Progenitor cell of endocrine pancreas (in vitro differentiated cells): Measurements from ENCODE around the gene SLC3A2. TPM values are rescaled to one million over a fixed set of nuclear protein-coding genes. Genes with fewer than 3 reads are reported as not detected.
A peak's percentile ranks its signal among the peaks of the same experiment; 100 is the strongest.

Source experiments
- DNase-seq: peaks from one replicate; pipeline ENCODE4 v3.0.0; 2021; ENCODE audit warnings: low spot score; ENCODE audit not compliant: unreplicated experiment
- H3K27ac Mint-ChIP-seq: 2 replicates; pipeline ENCODE4 v1.8.0; 2021; ENCODE audit warnings: mild to moderate bottlenecking, moderate library complexity, mixed read lengths
- H3K27me3 Mint-ChIP-seq: 2 replicates; pipeline ENCODE4 v1.8.0; 2021; ENCODE audit warnings: mixed read lengths
- H3K36me3 Mint-ChIP-seq: 2 replicates; pipeline ENCODE4 v1.8.0; 2022; ENCODE audit warnings: mixed read lengths; ENCODE audit not compliant: insufficient read depth
- H3K4me1 Mint-ChIP-seq: 2 replicates; pipeline ENCODE4 v1.8.0; 2021; ENCODE audit warnings: low read depth, mixed read lengths
- H3K4me3 Mint-ChIP-seq: 2 replicates; pipeline ENCODE4 v1.8.0; 2021; ENCODE audit warnings: low read depth, mild to moderate bottlenecking, moderate library complexity, mixed read lengths
- H3K9me3 Mint-ChIP-seq: 2 replicates; pipeline ENCODE4 v1.8.0; 2021; ENCODE audit warnings: low read depth, mixed read lengths
- CTCF ChIP-seq: fragments of 200-600 bp; sonication (generic); IDR thresholded peaks from one replicate; pipeline ENCODE4 v1.5.0; 2021; ENCODE audit warnings: antibody characterized with exemption, mild to moderate bottlenecking; ENCODE audit not compliant: unreplicated experiment
- total RNA-seq: library from RNA; stranded (reverse); gene quantifications from 2 replicates; pipeline ENCODE4 v1.2.1, GENCODE V29; 2021

The SLC3A2 gene
- total RNA-seq, 1 donor from 2014 or later, result 140 TPM

GRCh38 chr11:62919898-62920640, 39.4 kb downstream of the SLC3A2 start:
- Mint-ChIP-seq H3K4me3 (no peak overlapping the region), H3K9me3 (no peaks in the 10 kb centered on the region), H3K27ac (no peak overlapping the region), H3K36me3 (no peaks in the 10 kb centered on the region), H3K27me3 (peaks cover 59% of the 10 kb centered on the region), H3K4me1 (peaks cover 23% of the 10 kb centered on the region)
- no peak for TF ChIP-seq CTCF
- no peak for DNase-seq

GRCh38 chr11:62921201-62921572, 40.5 kb downstream of the SLC3A2 start, which contains the start of gene CHRM1:
TSS of gene CHRM1 (minus strand) at chr11:62921363. CDS start at chr11:62911100, 10,263 bp downstream.
- DNase-seq, result no peak
- no peak for TF ChIP-seq CTCF
- H3K4me3 Mint-ChIP-seq, result no peak within 1 kb of the TSS
- no peaks in the 10 kb centered on the region for H3K36me3 Mint-ChIP-seq
- no peak within 1 kb of the TSS for H3K27ac Mint-ChIP-seq
- H3K27me3 Mint-ChIP-seq, result peaks cover 68% of the 10 kb centered on the region
- peaks cover 27% of the 10 kb centered on the region for H3K4me1 Mint-ChIP-seq
- H3K9me3 Mint-ChIP-seq, result no peaks in the 10 kb centered on the region

GRCh38 chr11:62921573-62922188, 41.0 kb downstream of the SLC3A2 start:
- no peak for TF ChIP-seq CTCF
- H3K4me3 Mint-ChIP-seq, result no peak overlapping the region
- H3K4me1 Mint-ChIP-seq, result peaks cover 30% of the 10 kb centered on the region
- no peak for DNase-seq
- no peak overlapping the region for H3K27ac Mint-ChIP-seq
- peaks cover 67% of the 10 kb centered on the region for H3K27me3 Mint-ChIP-seq
- H3K9me3 Mint-ChIP-seq, result no peaks in the 10 kb centered on the region
- H3K36me3 Mint-ChIP-seq, result no peaks in the 10 kb centered on the region

GRCh38 chr11:62922189-62922589, 41.5 kb downstream of the SLC3A2 start:
- peak overlapping the region; percentile 79 for H3K27ac Mint-ChIP-seq
- TF ChIP-seq CTCF, result no peak
- H3K4me1 Mint-ChIP-seq, result peaks cover 31% of the 10 kb centered on the region
- H3K9me3 Mint-ChIP-seq, result no peaks in the 10 kb centered on the region
- no peak for DNase-seq
- H3K36me3 Mint-ChIP-seq, result no peaks in the 10 kb centered on the region
- no peak overlapping the region for H3K4me3 Mint-ChIP-seq
- peaks cover 66% of the 10 kb centered on the region for H3K27me3 Mint-ChIP-seq

GRCh38 chr11:62922653-62923431, 42.1 kb downstream of the SLC3A2 start:
- peak overlapping the region; percentile 79 for H3K27ac Mint-ChIP-seq
- no peaks in the 10 kb centered on the region for H3K36me3 Mint-ChIP-seq
- peaks cover 36% of the 10 kb centered on the region for H3K4me1 Mint-ChIP-seq
- no peak for DNase-seq
- H3K9me3 Mint-ChIP-seq, result no peaks in the 10 kb centered on the region
- TF ChIP-seq CTCF, result peak; percentile 57
- peaks cover 72% of the 10 kb centered on the region for H3K27me3 Mint-ChIP-seq
- no peak overlapping the region for H3K4me3 Mint-ChIP-seq
